Gastroesophageal sphincter (tissue), 3 donors: ENCODE results near the gene NOBOX.

Experiments used
- POLR2A ChIP-seq, 2 donors: fragments of 450-650 bp; IDR thresholded peaks; one replicate each; pipeline ENCODE4 v1.6.1; 2017; ENCODE audit warnings: antibody characterized with exemption in 2 of 2, mild to moderate bottlenecking in 2 of 2, moderate library complexity in 1 of 2
- POLR2AphosphoS5 ChIP-seq: sonication (generic); formaldehyde crosslinking; IDR thresholded peaks from one replicate; pipeline ENCODE4 v1.6.1; 2017; ENCODE audit warnings: antibody characterized with exemption
- TF ChIP-seq, protein P1 (sequence below), 4 experiments: fragments of 200-600 bp in 2 of 4; fragments of 450-650 bp in 2 of 4; sonication (generic) in 1 of 4; IDR thresholded peaks; one replicate each; pipeline ENCODE4 v1.5.1; 2017 to 2019; ENCODE audit warnings: antibody characterized with exemption in 4 of 4, mild to moderate bottlenecking in 2 of 4, moderate library complexity in 2 of 4

DNA sequence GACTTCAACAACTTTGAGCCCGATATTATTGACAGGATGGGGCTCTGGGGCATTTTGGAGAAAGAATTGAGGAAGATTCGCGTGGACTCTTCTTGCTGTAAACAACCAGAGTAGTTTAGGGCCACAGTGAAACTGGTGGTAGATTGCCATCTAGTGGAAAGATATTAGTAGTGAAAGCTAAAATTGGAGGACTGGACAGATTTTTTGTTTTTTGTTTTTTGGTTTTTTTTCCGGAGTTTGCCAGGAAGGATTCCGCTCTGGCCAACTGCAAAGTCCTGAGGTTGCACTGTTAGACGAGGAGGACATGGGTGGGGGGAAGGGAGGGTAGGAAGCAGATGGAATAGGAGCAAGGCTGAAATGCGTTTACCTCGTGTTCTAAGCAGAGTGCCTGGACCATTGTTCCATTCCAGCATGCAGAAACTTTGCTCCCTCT is 11.7 kb downstream of the NOBOX start:
- TF ChIP-seq, protein P1, sequence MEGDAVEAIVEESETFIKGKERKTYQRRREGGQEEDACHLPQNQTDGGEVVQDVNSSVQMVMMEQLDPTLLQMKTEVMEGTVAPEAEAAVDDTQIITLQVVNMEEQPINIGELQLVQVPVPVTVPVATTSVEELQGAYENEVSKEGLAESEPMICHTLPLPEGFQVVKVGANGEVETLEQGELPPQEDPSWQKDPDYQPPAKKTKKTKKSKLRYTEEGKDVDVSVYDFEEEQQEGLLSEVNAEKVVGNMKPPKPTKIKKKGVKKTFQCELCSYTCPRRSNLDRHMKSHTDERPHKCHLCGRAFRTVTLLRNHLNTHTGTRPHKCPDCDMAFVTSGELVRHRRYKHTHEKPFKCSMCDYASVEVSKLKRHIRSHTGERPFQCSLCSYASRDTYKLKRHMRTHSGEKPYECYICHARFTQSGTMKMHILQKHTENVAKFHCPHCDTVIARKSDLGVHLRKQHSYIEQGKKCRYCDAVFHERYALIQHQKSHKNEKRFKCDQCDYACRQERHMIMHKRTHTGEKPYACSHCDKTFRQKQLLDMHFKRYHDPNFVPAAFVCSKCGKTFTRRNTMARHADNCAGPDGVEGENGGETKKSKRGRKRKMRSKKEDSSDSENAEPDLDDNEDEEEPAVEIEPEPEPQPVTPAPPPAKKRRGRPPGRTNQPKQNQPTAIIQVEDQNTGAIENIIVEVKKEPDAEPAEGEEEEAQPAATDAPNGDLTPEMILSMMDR (IDR thresholded peaks at IDR 0.05), result peak; percentile 45 to 81 (median 68)
- no peak for TF ChIP-seq POLR2AphosphoS5
- TF ChIP-seq POLR2A (IDR thresholded peaks at IDR 0.05), result no peak
